HG03521 (cell line): ENCODE results near the gene LHX2.
A peak's percentile ranks its signal among the peaks of the same experiment; 100 is the strongest.

ENCODE experiments used
- ATAC-seq: cut with Tn5 transposase; IDR thresholded peaks from one replicate; pipeline ENCODE4 v1.9.1; 2021; ENCODE audit warnings: mild to moderate bottlenecking, moderate library complexity; ENCODE audit not compliant: unreplicated experiment

The LHX2 gene

GRCh38 chr9:124052401-124052800 lies 40.8 kb downstream of the LHX2 start:
- no peak for ATAC-seq

GRCh38 chr9:124054582-124055227 lies 43.1 kb downstream of the LHX2 start:
- peak; percentile 92 for ATAC-seq

GRCh38 chr9:124060844-124061605 lies 49.5 kb downstream of the LHX2 start:
- no peak for ATAC-seq

GRCh38 chr9:124062172-124062571 lies 50.6 kb downstream of the LHX2 start:
- ATAC-seq = no peak

- ATAC-seq = no peak
Measured at GRCh38 chr9:124066783-124067577, 55.4 kb downstream of the LHX2 start.

- ATAC-seq = no peak
Measured at GRCh38 chr9:124068251-124068650, 56.7 kb downstream of the LHX2 start.

GRCh38 chr9:124074746-124075145 lies 63.2 kb downstream of the LHX2 start:
- ATAC-seq = no peak

- no peak for ATAC-seq
Measured at GRCh38 chr9:124075761-124076160, 64.2 kb downstream of the LHX2 start.

GRCh38 chr9:124077915-124078572 lies 66.5 kb downstream of the LHX2 start:
- ATAC-seq = no peak

GRCh38 chr9:124078641-124079040 lies 67.1 kb downstream of the LHX2 start:
- ATAC-seq = no peak

GRCh38 chr9:124079176-124079925 lies 67.8 kb downstream of the LHX2 start:
- no peak for ATAC-seq

GRCh38 chr9:124082622-124083021 lies 71.1 kb downstream of the LHX2 start:
- no peak for ATAC-seq
